Measurements from ENCODE around the gene AKT2. TPM values are rescaled to one million over a fixed set of nuclear protein-coding genes. Genes with fewer than 3 reads are reported as not detected.
"Not testable (repeated sequence)": the region's sequence is repeated elsewhere in the genome, so short reads cannot be mapped to it uniquely, and the experiment has no call there.

The AKT2 gene
- polyA plus RNA-seq, 1 donor, result 187 TPM

GRCh38 chr19:40219029-40219428, 66.1 kb downstream of the AKT2 start:
- DNase-seq (ENCODE audit: low read depth), result not testable (repeated sequence)

- no peak for DNase-seq (ENCODE audit: low read depth)
These were observed 66.9 kb downstream of the AKT2 start, which contains the start of gene TTC9B for GRCh38 chr19:40217934-40218890. TTC9B (minus strand) TSS chr19:40218384; CDS start chr19:40218381, 3 bp downstream.

GRCh38 chr19:40217027-40217810, 67.9 kb downstream of the AKT2 start:
- no peak for DNase-seq (ENCODE audit: low read depth)

GRCh38 chr19:40216777-40217026, 68.4 kb downstream of the AKT2 start:
- no peak for DNase-seq (ENCODE audit: low read depth)

GRCh38 chr19:40216013-40216776, 69.0 kb downstream of the AKT2 start:
- DNase-seq (ENCODE audit: low read depth), result no peak

- no peak for DNase-seq (ENCODE audit: low read depth)
These were observed 70.2 kb downstream of the AKT2 start for GRCh38 chr19:40214936-40215335.

GRCh38 chr19:40213882-40214570, 71.1 kb downstream of the AKT2 start:
- DNase-seq (ENCODE audit: low read depth), result no peak

- DNase-seq (ENCODE audit: low read depth), result no peak
These were observed 71.8 kb downstream of the AKT2 start for GRCh38 chr19:40213251-40213829.

- no peak for DNase-seq (ENCODE audit: low read depth)
These were observed 74.3 kb downstream of the AKT2 start for GRCh38 chr19:40210889-40211288.

- DNase-seq (ENCODE audit: low read depth), result no peak
These were observed 76.5 kb downstream of the AKT2 start for GRCh38 chr19:40208602-40209001.

- no peak for DNase-seq (ENCODE audit: low read depth)
These were observed 79.4 kb downstream of the AKT2 start for GRCh38 chr19:40205760-40206159.

- DNase-seq (ENCODE audit: low read depth), result no peak
These were observed 80.8 kb downstream of the AKT2 start for GRCh38 chr19:40204381-40204780.

GRCh38 chr19:40200341-40201099, 84.6 kb downstream of the AKT2 start:
- no peak for DNase-seq (ENCODE audit: low read depth)

- no peak for DNase-seq (ENCODE audit: low read depth)
These were observed 86.7 kb downstream of the AKT2 start for GRCh38 chr19:40198272-40198990.

GRCh38 chr19:40193587-40193849, 91.6 kb downstream of the AKT2 start:
- no peak for DNase-seq (ENCODE audit: low read depth)

- no peak for DNase-seq (ENCODE audit: low read depth)
These were observed 92.2 kb downstream of the AKT2 start for GRCh38 chr19:40192758-40193586.

- DNase-seq (ENCODE audit: low read depth), result no peak
These were observed 93.1 kb downstream of the AKT2 start for GRCh38 chr19:40191836-40192646.

Measured in forelimb muscle (tissue), 1 donor.